Measurements from ENCODE around the gene ZNF217. TPM values are rescaled to one million over a fixed set of nuclear protein-coding genes. Genes with fewer than 3 reads are reported as not detected.

The ZNF217 gene
- total and polyA plus RNA-seq, 9 of the 15 experiments (the other 6 are each of a cell fraction or from before 2014, with no cell fraction given) = 3.0 to 41.8 (median 16.8) TPM

GRCh38 chr20:53579581-53580375 is 13.9 kb downstream of the ZNF217 start (continued):
- TF ChIP-seq, protein P1, sequence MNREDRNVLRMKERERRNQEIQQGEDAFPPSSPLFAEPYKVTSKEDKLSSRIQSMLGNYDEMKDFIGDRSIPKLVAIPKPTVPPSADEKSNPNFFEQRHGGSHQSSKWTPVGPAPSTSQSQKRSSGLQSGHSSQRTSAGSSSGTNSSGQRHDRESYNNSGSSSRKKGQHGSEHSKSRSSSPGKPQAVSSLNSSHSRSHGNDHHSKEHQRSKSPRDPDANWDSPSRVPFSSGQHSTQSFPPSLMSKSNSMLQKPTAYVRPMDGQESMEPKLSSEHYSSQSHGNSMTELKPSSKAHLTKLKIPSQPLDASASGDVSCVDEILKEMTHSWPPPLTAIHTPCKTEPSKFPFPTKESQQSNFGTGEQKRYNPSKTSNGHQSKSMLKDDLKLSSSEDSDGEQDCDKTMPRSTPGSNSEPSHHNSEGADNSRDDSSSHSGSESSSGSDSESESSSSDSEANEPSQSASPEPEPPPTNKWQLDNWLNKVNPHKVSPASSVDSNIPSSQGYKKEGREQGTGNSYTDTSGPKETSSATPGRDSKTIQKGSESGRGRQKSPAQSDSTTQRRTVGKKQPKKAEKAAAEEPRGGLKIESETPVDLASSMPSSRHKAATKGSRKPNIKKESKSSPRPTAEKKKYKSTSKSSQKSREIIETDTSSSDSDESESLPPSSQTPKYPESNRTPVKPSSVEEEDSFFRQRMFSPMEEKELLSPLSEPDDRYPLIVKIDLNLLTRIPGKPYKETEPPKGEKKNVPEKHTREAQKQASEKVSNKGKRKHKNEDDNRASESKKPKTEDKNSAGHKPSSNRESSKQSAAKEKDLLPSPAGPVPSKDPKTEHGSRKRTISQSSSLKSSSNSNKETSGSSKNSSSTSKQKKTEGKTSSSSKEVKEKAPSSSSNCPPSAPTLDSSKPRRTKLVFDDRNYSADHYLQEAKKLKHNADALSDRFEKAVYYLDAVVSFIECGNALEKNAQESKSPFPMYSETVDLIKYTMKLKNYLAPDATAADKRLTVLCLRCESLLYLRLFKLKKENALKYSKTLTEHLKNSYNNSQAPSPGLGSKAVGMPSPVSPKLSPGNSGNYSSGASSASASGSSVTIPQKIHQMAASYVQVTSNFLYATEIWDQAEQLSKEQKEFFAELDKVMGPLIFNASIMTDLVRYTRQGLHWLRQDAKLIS (CRISPR knock-in tag; IDR thresholded peaks at IDR 0.05) = no peak
- TF ChIP-seq ZFPM2 (CRISPR knock-in tag; IDR thresholded peaks at IDR 0.05) (no peak), CBFA2T2 (conservative IDR thresholded peaks at IDR 0.05) (no peak), FOS (IDR thresholded peaks at IDR 0.05; ENCODE audit: extremely low read depth, insufficient read length) (no peak), ELF4 (CRISPR knock-in tag; IDR thresholded peaks at IDR 0.05) (no peak), FOXM1 (IDR thresholded peaks at IDR 0.05; ENCODE audit: low read depth) (no peak), FOXM1 (CRISPR knock-in tag; IDR thresholded peaks at IDR 0.05; ENCODE audit: low read depth) (no peak), FOXA1 (IDR thresholded peaks at IDR 0.05; ENCODE audit: borderline replicate concordance) (no peak), FOXP1 (CRISPR knock-in tag; IDR thresholded peaks at IDR 0.05) (no peak), ZNF583 (CRISPR knock-in tag; IDR thresholded peaks at IDR 0.05) (no peak), ZNF668 (CRISPR knock-in tag; IDR thresholded peaks at IDR 0.05) (no peak), NCOR1 (IDR thresholded peaks at IDR 0.05) (no peak), TRIM28 (IDR thresholded peaks at IDR 0.05) (no peak), NELFE (IDR thresholded peaks at IDR 0.05; ENCODE audit: insufficient read depth, insufficient read length) (no peak), ZNF766 (CRISPR knock-in tag; conservative IDR thresholded peaks at IDR 0.05) (no peak), LARP7 (IDR thresholded peaks at IDR 0.05) (no peak), ARID3B (CRISPR knock-in tag; IDR thresholded peaks at IDR 0.05; ENCODE audit: borderline replicate concordance) (no peak), JUN (IDR thresholded peaks at IDR 0.05; ENCODE audit: borderline replicate concordance, low read depth, low read length) (no peak), JUN (CRISPR knock-in tag; IDR thresholded peaks at IDR 0.05; ENCODE audit: borderline replicate concordance) (no peak)
- TF ChIP-seq, protein P2, sequence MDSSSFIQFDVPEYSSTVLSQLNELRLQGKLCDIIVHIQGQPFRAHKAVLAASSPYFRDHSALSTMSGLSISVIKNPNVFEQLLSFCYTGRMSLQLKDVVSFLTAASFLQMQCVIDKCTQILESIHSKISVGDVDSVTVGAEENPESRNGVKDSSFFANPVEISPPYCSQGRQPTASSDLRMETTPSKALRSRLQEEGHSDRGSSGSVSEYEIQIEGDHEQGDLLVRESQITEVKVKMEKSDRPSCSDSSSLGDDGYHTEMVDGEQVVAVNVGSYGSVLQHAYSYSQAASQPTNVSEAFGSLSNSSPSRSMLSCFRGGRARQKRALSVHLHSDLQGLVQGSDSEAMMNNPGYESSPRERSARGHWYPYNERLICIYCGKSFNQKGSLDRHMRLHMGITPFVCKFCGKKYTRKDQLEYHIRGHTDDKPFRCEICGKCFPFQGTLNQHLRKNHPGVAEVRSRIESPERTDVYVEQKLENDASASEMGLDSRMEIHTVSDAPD (CRISPR knock-in tag; IDR thresholded peaks at IDR 0.05) = no peak
- TF ChIP-seq, protein P3, sequence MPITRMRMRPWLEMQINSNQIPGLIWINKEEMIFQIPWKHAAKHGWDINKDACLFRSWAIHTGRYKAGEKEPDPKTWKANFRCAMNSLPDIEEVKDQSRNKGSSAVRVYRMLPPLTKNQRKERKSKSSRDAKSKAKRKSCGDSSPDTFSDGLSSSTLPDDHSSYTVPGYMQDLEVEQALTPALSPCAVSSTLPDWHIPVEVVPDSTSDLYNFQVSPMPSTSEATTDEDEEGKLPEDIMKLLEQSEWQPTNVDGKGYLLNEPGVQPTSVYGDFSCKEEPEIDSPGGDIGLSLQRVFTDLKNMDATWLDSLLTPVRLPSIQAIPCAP (CRISPR knock-in tag; IDR thresholded peaks at IDR 0.05; ENCODE audit: borderline replicate concordance) = no peak
